GM12878 (cell line): ENCODE results near the gene DEPDC1. TPM values are rescaled to one million over a fixed set of nuclear protein-coding genes. Genes with fewer than 3 reads are reported as not detected.

Experiments
- ATAC-seq: fragments of 200-7000 bp; cut with Tn5 transposase; 3 replicates; pipeline ENCODE4 v1.9.1; 2020; ENCODE audit warnings: mild to moderate bottlenecking, moderate library complexity
- BruUV-seq: library from RNA; stranded (reverse); fragments of 400-500 nt; replicated peaks from 2 replicates; lab custom pipeline; 2021; lab: Mats Ljungman, UMichigan
- CTCF ChIA-PET: fragments of 300-600 bp; sonication (Branson Sonifier 250); formaldehyde crosslinking; extraction: SDS; loops from one replicate; lab custom pipeline; 2021; ENCODE audit warnings: inconsistent platforms; lab: Yijun Ruan, JAX
- POLR2A ChIA-PET: fragments of 350-600 bp; formaldehyde crosslinking; extraction: SDS; loops from one replicate; lab custom pipeline; 2021; ENCODE audit warnings: inconsistent platforms; lab: Charles Lee
- RAD21 ChIA-PET: fragments of 300-600 bp; sonication (Branson Sonifier 250); formaldehyde crosslinking; loops from one replicate; lab custom pipeline; 2023; ENCODE audit warnings: antibody characterized with exemption; ENCODE audit not compliant: unreplicated experiment; lab: Charles Lee
- SMC1A ChIA-PET: fragments of 300-600 bp; sonication (Branson Sonifier 250); formaldehyde crosslinking; loops from one replicate; lab custom pipeline; 2023; ENCODE audit not compliant: unreplicated experiment, uncharacterized antibody; lab: Charles Lee
- DNase-seq: peaks from one replicate; pipeline ENCODE4 v3.0.0-alpha.2; 2011; ENCODE audit warnings: low read depth, low spot score
- FAIRE-seq: peaks from 3 replicates; lab custom pipeline; 2011; peaks lifted over from hg19 to GRCh38; lab: Jason Lieb, UNC
- H2AFZ ChIP-seq: 2 replicates; pipeline ENCODE4 v1.6.0; 2011; ENCODE audit warnings: low read depth, low read length, control low read depth; ENCODE audit not compliant: control insufficient read depth
- H3K27ac ChIP-seq: 2 replicates; pipeline ENCODE4 v1.5.1; 2011; ENCODE audit warnings: control low read depth; ENCODE audit not compliant: control insufficient read depth, insufficient read depth
- H3K27me3 ChIP-seq, 2 experiments: replicated peaks in 1 of 2; 2 replicates each; pipeline versions ENCODE4 v1.6.0 to v1.6.1; 2011; ENCODE audit warnings: low read length in 1 of 2; ENCODE audit not compliant: control insufficient read depth in 2 of 2, insufficient read depth in 2 of 2
- H3K36me3 ChIP-seq, 2 experiments: 2 replicates each; pipeline ENCODE4 v1.5.1; 2011; ENCODE audit warnings: low read length in 1 of 2; ENCODE audit not compliant: control insufficient read depth in 2 of 2, insufficient read depth in 2 of 2
- H3K4me1 ChIP-seq: 2 replicates; pipeline ENCODE4 v1.6.1; 2011; ENCODE audit warnings: mild to moderate bottlenecking, low read length, moderate library complexity, mixed read lengths; ENCODE audit not compliant: control insufficient read depth, insufficient read depth
- H3K4me2 ChIP-seq: 2 replicates; pipeline ENCODE4 v1.6.0; 2011; ENCODE audit warnings: control low read depth; ENCODE audit not compliant: control insufficient read depth, insufficient read depth
- H3K4me3 ChIP-seq: fragments of 200-600 bp; sonication (generic); 2 replicates; pipeline ENCODE4 v1.5.1; 2016
- H3K79me2 ChIP-seq: 2 replicates; pipeline ENCODE4 v1.6.0; 2011; ENCODE audit warnings: low read length; ENCODE audit not compliant: control insufficient read depth, insufficient read depth
- H3K9ac ChIP-seq: 2 replicates; pipeline ENCODE4 v1.8.0; 2011; ENCODE audit warnings: low read length, control low read depth, mixed read lengths; ENCODE audit not compliant: control insufficient read depth, insufficient read depth
- H3K9me3 ChIP-seq: replicated peaks from 3 replicates; pipeline ENCODE4 v1.5.1; 2011; ENCODE audit warnings: mild to moderate bottlenecking, low read length; ENCODE audit not compliant: control insufficient read depth, insufficient read depth
- H4K20me1 ChIP-seq: 2 replicates; pipeline ENCODE4 v1.6.0; 2011; ENCODE audit not compliant: control insufficient read depth, insufficient read depth
- BRCA1 ChIP-seq: IDR thresholded peaks from 2 replicates; pipeline ENCODE4 v1.6.1; 2011; ENCODE audit warnings: low read depth, low read length, improper control_type of control experiment
- EED ChIP-seq: sonication (generic); IDR thresholded peaks from 2 replicates; pipeline ENCODE4 v1.6.1; 2016; ENCODE audit warnings: antibody characterized with exemption, low read depth
- IKZF2 ChIP-seq, 2 experiments: fragments of 450-650 bp; IDR thresholded peaks; 2 replicates each; pipeline ENCODE4 v1.6.1; 2017; ENCODE audit warnings: mild to moderate bottlenecking in 2 of 2, moderate library complexity in 2 of 2
- WGBS: methylation state at CpG from one replicate; pipeline ENCODE4 v1.1.6; 2016; ENCODE audit warnings: low lambda C conversion rate; ENCODE audit not compliant: insufficient replicate concordance, insufficient coverage; ENCODE audit errors: missing lambda C conversion rate; 5-methylcytosine and 5-hydroxymethylcytosine counted together
- in situ Hi-C: fragments of 300-500 bp; cut with MboI; formaldehyde crosslinking; loops from 9 replicates; pipeline ENCODE4 v1.14.3; 2018; ENCODE audit warnings: mixed read lengths
- intact Hi-C: fragments of 100-400 bp; cut with micrococcal nuclease; formaldehyde crosslinking; loops from one replicate; pipeline ENCODE4 v1.14.2; 2022; ENCODE audit not compliant: unreplicated experiment
- polyA plus RNA-seq, 11 experiments: library from polyadenylated mRNA; depleted of rRNA in 4 of 11; unstranded in 6 of 11; stranded (reverse) in 5 of 11; fragments of >200 nt; fragmentation: Nextera tagmentation in 4 of 11; fragmentation: Illumina TruSeq in 1 of 11; extraction: Ambion mirVana in 4 of 11; extraction: Trizol in 1 of 11; gene quantifications; 1 replicate in 1 of 11; 2 replicates in 10 of 11; pipeline versions ENCODE4 v1.2.1 to v1.2.3, GENCODE V29; 2011 to 2016; ENCODE audit warnings: inconsistent platforms in 2 of 11, missing spikeins in 2 of 11, low read depth in 1 of 11
- total RNA-seq, 4 experiments: library from RNA; depleted of rRNA in 3 of 4; stranded (reverse); fragments of >200 nt in 3 of 4; fragmentation: Illumina TruSeq in 1 of 4; extraction: Trizol in 1 of 4; gene quantifications; 2 replicates each; pipeline versions ENCODE4 v1.2.1 to v1.2.3, GENCODE V29; 2013 to 2021
- TF ChIP-seq, protein P1 (sequence below): fragments of 450-650 bp; IDR thresholded peaks from 2 replicates; pipeline ENCODE4 v1.6.1; 2018; ENCODE audit warnings: borderline replicate concordance, mild to moderate bottlenecking; ENCODE audit not compliant: partially characterized antibody
- TF ChIP-seq, protein P2 (sequence below): fragments of 450-650 bp; IDR thresholded peaks from 2 replicates; pipeline ENCODE4 v1.6.1; 2017; ENCODE audit warnings: mild to moderate bottlenecking, low read depth, inconsistent platforms; ENCODE audit not compliant: poor library complexity, severe bottlenecking
- TF ChIP-seq, protein P3 (sequence below): IDR thresholded peaks from 2 replicates; pipeline ENCODE4 v1.6.1; 2012; ENCODE audit warnings: mild to moderate bottlenecking, low read depth, low read length

The DEPDC1 gene
- total and polyA plus RNA-seq, 10 of the 15 experiments (the other 5 are each of a cell fraction or from before 2014, with no cell fraction given): 6.9 to 36.5 (median 17.6) TPM

DNA sequence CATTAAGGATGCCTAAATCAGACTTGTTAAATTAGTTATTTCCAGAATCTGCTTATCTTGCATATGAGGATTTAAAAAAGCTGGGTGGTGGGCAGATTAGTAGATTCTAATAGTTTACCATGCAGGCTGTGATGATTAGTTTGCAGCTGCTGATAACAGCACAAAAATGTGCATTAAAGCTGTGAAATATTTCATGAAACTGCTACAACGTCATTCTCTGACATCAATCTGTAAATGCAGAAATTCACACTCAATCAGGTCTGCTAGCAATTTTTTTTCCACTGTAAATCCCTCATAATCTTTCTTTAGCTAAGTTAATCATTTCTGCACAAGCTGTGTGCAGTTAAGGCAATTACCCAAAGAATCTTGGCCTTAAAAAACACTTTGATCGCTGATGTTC, 37.8 kb downstream of the DEPDC1 start:
- Histone ChIP-seq H3K27me3 (no peaks in the 10 kb centered on the region), H3K4me3 (no peak overlapping the region)
- TF ChIP-seq IKZF2 (IDR thresholded peaks at IDR 0.05) (no peak), EED (no peak), BRCA1 (no peak)
- TF ChIP-seq, protein P1, sequence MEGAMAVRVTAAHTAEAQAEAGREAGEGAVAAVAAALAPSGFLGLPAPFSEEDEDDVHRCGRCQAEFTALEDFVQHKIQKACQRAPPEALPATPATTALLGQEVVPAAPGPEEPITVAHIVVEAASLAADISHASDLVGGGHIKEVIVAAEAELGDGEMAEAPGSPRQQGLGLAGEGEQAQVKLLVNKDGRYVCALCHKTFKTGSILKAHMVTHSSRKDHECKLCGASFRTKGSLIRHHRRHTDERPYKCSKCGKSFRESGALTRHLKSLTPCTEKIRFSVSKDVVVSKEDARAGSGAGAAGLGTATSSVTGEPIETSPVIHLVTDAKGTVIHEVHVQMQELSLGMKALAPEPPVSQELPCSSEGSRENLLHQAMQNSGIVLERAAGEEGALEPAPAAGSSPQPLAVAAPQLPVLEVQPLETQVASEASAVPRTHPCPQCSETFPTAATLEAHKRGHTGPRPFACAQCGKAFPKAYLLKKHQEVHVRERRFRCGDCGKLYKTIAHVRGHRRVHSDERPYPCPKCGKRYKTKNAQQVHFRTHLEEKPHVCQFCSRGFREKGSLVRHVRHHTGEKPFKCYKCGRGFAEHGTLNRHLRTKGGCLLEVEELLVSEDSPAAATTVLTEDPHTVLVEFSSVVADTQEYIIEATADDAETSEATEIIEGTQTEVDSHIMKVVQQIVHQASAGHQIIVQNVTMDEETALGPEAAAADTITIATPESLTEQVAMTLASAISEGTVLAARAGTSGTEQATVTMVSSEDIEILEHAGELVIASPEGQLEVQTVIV: no peak
- TF ChIP-seq, protein P2, sequence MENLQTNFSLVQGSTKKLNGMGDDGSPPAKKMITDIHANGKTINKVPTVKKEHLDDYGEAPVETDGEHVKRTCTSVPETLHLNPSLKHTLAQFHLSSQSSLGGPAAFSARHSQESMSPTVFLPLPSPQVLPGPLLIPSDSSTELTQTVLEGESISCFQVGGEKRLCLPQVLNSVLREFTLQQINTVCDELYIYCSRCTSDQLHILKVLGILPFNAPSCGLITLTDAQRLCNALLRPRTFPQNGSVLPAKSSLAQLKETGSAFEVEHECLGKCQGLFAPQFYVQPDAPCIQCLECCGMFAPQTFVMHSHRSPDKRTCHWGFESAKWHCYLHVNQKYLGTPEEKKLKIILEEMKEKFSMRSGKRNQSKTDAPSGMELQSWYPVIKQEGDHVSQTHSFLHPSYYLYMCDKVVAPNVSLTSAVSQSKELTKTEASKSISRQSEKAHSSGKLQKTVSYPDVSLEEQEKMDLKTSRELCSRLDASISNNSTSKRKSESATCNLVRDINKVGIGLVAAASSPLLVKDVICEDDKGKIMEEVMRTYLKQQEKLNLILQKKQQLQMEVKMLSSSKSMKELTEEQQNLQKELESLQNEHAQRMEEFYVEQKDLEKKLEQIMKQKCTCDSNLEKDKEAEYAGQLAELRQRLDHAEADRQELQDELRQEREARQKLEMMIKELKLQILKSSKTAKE: no peak
- TF ChIP-seq, protein P3, sequence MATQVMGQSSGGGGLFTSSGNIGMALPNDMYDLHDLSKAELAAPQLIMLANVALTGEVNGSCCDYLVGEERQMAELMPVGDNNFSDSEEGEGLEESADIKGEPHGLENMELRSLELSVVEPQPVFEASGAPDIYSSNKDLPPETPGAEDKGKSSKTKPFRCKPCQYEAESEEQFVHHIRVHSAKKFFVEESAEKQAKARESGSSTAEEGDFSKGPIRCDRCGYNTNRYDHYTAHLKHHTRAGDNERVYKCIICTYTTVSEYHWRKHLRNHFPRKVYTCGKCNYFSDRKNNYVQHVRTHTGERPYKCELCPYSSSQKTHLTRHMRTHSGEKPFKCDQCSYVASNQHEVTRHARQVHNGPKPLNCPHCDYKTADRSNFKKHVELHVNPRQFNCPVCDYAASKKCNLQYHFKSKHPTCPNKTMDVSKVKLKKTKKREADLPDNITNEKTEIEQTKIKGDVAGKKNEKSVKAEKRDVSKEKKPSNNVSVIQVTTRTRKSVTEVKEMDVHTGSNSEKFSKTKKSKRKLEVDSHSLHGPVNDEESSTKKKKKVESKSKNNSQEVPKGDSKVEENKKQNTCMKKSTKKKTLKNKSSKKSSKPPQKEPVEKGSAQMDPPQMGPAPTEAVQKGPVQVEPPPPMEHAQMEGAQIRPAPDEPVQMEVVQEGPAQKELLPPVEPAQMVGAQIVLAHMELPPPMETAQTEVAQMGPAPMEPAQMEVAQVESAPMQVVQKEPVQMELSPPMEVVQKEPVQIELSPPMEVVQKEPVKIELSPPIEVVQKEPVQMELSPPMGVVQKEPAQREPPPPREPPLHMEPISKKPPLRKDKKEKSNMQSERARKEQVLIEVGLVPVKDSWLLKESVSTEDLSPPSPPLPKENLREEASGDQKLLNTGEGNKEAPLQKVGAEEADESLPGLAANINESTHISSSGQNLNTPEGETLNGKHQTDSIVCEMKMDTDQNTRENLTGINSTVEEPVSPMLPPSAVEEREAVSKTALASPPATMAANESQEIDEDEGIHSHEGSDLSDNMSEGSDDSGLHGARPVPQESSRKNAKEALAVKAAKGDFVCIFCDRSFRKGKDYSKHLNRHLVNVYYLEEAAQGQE: no peak
- TF ChIP-seq, all 136 proteins: peak for 0
- no TSS peak for BruUV-seq
- Histone ChIP-seq H3K4me2 (no peak overlapping the region), H3K9ac (no peak overlapping the region), H4K20me1 (no peaks in the 10 kb centered on the region), H3K36me3 (no peaks in the 10 kb centered on the region), H3K79me2 (no peaks in the 10 kb centered on the region), H3K4me1 (no peaks in the 10 kb centered on the region), H3K27ac (no peak overlapping the region), H3K9me3 (no peaks in the 10 kb centered on the region), H2AFZ (no peak overlapping the region)
- intact Hi-C loops (no loop called here), in situ Hi-C loops (loop anchor here (25.0 kb wide), 1 partner anchor 1278 kb away; no protein-coding TSS in a partner anchor)
- POLR2A ChIA-PET: no interaction called here
- no peak for DNase-seq
- SMC1A ChIA-PET: interaction anchor here (0.9 to 2.0 kb wide), 2 partner anchors 15 to 57 kb away, joined by 3 to 4 read pairs; no protein-coding TSS in a partner anchor
- no peak for FAIRE-seq
- 39% methylated on average over 2 of the region's 2 CpGs for WGBS
- CTCF ChIA-PET: interaction anchor here (2.4 kb wide), 1 partner anchor 16 kb away, joined by 5 read pairs; no protein-coding TSS in a partner anchor
- ATAC-seq: no peak
- RAD21 ChIA-PET: no interaction called here
